Activated CD4-positive, CD25-positive, alpha-beta regulatory T cell treated with anti-CD3 and anti-CD28 coated beads, Interleukin-2, amount 50 U/mL, for 24 hours (primary cell): ENCODE data around the gene MID2.
"Not testable (repeated sequence)": the region's sequence is repeated elsewhere in the genome, so short reads cannot be mapped to it uniquely, and the experiment has no call there.

ENCODE experiments used
- ATAC-seq, 2 donors: fragments of 150-1000 bp; cut with Tn5 transposase; one replicate each; pipeline ENCODE4 v1.10.0; 2021; ENCODE audit warnings: mild to moderate bottlenecking in 1 of 2, moderate library complexity in 1 of 2

The MID2 gene

DNA sequence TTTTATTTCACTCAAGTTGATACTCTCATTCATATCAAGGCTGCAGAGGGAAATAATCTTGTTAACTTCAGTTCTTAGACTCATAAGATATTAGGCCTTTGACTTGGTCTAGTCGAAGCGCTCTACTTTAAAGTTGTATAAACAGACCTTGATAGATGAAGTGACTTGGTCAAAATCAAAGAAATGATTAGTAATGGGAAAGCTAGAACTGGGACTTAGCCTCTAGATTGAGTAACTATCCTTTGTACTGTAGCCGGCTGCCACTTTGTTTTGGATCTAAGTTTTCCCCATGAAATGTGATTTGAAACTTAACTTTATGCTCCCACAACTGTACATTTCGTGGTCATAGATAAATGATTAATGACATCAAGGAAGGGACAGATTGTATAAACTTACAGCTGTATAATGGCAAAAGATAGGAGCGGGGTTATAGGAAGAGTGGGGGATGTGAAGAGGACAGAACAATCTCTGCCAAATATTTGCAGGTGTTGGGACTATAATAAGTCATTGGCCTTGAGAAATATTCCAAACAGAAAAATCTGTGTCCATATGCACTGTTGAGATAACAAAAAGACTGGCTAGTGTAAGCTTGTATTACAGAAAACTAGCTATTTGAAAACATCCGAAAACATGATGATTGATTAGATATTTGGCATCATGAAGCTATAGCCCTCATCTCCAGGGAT lies 17.2 kb downstream of the MID2 start:
- ATAC-seq, result no peak

DNA sequence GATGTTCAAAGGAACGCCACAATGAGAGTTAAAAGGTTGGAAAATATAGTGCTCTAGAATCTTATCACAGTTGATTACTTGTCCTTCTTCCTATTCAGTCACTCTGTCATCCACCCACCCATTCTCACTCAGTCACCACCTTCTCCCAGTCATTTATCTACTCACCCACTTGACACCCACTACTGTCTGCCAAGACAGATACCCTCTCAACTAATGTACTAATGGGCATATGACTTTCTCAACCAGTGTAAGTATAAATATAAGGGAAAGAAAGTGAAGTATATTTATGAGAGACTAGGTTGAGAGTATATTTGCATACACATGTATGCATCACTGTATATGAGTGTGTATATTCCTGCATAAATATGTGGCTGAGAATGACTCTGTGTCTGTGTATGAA lies 20.0 kb downstream of the MID2 start:
- ATAC-seq, result peak; percentile 81 to 86

DNA sequence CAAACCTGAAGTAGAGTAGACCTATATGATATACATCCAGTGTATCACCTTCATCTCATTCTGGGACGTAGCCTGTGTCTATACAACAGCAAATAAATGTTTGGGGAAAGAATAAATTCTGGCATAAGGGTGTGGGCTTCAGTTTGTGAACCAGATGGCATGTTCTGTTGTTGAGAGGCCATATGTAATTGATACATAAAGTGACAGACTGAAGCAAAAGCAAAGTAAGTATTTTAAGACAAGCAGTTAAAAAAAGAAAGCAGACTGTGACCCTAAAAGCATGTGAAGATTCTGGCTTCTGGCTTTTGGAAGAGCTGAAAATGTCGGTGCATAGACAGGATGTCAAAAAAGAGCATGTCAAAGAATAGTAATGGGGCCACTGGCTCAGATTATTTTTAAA lies 22.9 kb downstream of the MID2 start:
- ATAC-seq, result no peak

DNA sequence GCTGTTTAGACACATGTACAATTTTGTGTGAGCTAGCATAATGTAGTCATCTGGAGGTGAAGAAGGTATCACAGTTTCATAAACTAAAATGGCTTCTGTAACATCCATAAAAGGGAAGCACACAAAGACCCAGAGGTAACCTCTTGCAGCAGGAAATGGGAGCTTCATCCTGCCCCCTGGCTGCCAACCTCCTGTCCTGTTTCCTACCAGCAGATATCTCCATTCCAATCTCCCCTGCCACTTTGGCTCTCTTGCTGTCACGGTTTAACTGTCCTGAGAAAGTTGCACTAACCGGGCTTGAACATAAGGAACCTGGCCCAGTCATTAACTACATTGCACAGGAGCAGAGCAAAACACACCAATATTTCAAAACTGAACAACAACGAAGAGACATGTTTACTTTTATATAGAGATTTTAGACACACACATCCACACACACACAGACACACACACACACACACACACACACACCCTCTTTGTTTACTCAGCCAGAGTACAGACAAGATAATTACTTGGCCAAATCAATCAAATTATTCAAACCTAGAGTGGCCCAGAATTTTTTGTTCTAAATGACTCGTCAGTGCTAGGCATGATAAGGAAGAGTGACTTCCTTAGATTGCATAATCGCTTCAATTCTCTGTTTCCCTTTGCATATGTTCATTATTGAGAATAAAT lies 24.2 kb downstream of the MID2 start:
- ATAC-seq, result no peak

DNA sequence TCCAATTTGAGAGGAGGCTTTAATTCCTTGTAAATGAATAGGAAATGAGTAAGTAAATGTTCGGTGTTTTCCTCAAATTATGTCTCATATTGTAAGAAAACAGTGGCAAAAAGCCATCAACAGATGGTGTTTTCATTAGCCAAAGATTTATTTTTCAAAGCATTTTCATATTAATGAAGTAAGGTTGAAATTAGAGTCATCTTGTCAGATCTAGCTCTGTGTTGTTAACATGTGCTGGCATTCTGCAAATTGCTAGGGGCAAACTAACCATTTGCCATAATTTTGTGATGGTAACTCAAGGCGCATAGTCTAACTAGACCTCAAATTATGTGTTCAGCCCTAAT lies 24.7 kb downstream of the MID2 start:
- ATAC-seq, result no peak

DNA sequence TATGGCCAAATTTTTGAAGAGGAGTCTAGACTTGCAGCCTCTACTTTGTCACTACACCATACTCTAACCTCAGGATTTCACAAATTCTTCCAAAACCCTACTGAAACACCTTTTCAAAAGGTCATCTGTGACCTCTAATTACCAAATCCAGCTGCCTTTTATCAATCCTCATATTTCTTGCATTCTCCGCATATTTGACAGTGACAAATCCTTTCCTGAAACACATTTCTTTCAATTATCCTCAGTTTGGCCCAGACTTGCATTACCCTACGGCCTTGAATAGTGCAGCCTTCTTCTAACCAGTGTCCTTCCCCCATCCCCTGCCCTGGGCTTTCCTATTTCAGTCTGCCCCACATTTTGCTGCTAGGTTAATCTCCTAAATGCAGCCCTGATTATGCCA lies 25.5 kb downstream of the MID2 start:
- no peak for ATAC-seq

DNA sequence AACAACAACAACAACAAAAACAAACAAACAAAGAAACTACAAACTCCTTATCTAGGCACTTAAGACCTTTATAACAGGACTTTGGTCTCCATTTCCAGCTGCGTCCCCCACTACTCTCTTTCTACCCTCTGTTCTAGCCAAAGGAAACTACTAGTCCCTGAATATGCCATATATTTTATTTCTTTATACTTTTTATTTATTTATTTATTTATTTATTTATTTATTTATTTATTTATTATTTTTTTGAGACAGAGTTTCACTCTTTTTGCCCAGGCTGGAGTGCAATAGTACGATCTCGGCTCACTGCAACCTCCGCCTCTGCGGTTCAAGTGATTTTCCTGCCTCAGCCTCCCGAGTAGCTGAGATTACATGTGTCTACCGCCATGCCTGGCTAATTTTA lies 26.0 kb downstream of the MID2 start:
- ATAC-seq, result not testable (repeated sequence)

DNA sequence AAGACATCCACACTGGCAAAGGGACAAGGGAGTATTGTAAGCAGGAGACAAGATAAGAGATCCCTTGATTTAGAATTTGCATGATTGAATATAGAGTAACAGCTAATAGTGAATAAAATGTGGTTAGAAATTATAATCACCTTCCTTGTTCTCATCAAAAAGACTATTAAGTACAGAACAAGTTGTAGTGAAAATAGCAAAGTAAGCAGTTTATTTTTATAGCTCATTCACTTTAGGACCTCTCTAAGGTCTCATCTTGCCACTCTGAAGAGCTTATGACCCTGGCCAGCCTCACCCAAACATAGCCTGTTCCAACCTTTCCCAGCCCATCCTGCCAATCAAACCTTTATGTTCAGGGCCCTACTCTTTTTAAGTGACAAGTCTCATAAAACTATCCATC lies 30.6 kb downstream of the MID2 start:
- ATAC-seq, result no peak

DNA sequence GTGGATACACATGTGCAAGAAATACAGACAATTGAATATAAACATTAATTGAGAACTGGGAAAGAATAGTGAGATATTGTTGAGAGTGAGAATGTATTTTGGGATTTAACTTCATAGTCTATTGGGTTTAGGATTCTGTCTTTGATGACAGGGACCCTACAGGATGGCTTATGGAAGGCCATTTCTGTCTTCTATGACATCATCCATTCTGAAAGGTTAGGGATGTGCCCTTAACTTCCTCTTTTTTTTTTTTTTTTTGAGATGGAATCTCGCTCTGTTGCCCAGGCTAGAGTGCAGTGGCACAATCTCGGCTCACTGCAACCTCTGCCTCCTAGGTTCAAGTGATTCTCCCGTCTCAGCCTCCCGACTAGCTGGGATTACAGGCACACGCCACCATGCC lies 31.4 kb downstream of the MID2 start:
- not testable (repeated sequence) for ATAC-seq

DNA sequence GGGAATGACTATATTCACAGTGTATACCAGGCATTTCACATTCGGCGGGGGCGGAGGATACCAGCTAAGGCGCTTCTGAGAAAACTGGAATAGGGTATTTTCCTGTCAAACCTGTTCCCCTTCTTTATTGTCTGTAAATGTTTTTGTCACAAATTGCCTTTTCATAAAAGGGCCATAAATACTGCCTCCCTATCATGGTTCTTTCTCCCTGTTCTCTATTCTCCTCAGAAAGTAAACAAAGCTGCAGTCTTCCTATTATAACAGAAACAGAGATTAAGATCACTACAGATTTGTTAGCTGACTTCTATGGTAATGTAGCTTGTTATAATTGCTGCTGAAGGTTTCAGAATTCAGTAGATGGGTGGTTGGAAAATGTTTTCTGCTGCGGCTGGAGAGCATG lies 32.2 kb downstream of the MID2 start:
- no peak for ATAC-seq

DNA sequence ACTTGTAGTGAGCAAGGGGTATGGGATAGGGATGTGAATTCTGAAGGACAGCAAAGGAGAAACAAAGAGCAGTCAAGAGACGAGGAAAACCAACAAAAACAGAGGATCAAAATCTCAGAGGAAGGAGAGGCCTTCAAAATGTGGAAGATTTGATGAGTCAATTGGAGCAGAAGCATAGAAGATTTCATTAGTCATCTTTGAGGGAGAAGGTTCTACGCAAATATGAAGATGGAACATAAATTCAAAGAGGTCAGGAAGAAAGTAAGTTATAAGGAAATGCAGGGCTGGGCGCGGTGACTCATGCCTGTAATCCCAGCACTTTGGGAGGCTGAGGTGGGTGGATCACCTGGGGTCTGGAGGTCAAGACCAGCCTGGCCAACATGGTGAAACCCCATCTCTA lies 35.4 kb downstream of the MID2 start:
- ATAC-seq, result no peak

DNA sequence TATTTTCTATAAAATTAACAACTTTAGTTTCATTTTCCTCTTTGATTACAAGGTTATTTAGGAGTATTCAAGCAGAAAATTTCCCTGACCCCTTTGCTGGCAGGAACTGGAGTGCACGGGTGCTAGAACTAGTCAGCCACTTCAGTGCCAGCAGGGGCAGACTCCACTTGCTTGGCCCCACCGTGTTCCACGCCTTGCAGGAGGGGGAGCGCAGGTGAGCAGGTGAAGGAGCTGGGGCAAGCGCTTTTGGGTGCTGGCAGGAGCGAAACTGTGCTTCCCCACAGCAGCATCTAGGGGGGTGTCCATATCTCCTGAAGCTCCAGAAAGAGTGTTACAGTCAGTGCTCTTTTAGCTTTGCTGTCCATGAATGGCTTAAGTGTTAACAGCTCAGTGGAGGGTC lies 45.5 kb downstream of the MID2 start:
- ATAC-seq, result no peak

DNA sequence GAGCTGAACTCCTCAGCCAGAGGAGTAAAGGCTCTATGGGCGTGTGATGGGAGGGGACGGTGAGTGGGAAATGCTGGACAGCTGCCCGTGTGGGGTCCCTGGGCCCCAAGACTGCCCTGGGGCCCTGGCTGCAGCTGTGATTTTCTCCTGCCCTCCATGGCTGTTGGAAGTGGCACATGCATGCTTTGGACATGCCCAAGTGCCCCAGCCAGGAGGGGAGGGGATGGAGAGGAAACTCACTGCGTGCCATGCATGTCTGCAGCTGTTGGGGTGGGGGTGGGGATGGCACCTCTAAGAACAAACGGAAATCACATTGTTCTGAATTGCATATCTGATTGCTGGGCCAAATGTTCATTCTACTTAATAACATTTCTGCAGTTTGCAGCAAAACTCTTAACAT lies 52.4 kb downstream of the MID2 start:
- ATAC-seq, result no peak

DNA sequence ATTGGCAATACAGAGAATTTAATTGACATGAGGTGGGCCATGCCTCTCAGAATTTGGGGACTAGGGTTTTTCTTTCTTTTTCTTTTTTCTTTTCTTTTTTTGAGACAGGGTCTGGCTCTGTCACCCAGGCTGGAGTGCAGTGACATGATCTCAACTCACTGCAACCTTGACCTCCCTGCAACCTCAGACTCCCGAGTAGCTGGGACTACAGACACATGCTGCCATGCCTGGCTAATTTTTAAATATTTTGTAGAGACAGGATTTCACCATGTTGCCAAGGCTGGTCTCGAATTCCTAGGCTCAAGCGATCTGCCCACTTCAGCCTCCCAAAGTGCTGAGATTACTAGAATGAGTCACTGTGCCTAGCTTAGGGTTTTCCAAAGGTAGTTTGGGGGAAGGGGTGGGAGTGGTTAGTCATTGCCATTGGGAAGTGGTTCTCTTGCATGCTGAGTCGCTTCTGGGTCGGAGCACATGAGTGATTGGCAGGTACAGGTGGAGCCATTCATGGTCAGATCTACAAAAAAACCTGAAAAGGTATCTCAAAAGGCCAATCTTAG lies 54.5 kb downstream of the MID2 start:
- no peak for ATAC-seq

DNA sequence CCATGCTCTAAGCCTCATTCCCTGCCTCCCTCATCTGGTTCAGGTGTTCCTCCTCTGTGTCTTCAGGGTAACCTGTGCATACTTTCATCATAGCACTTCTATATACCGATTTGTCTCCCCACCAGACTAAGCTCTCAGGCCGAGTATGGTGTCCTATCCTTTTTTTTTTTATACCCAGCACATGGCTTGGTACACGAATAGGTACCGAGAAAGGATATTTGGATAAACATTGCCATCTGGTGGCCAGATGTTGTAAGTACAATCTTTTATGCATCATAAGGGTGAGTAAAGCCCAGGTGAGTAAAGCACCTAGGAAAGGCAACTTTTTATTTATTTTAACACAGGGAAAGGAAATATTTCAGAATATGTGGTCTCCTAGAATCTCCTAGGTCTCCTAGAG lies 68.4 kb downstream of the MID2 start:
- peak; percentile 41 to 81 for ATAC-seq

DNA sequence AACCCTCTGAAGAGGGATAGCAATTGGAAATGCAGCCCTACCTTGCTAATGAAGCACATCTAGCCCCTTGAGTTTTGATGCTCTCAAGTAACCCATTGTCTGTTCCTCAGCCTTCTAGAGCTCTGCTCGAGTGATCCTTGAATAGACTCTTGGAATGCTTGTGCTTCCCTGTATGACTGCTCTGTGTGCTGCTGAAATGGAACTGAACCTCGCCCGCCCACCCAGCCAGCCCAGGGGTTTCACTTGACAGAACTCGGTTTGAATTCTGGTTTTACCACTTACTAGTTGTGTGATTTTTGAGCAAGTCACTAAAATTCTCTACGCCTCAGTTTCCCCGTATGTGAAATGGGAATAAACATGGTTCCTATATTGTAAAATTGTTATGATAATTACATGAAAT lies 77.1 kb downstream of the MID2 start:
- ATAC-seq, result no peak

DNA sequence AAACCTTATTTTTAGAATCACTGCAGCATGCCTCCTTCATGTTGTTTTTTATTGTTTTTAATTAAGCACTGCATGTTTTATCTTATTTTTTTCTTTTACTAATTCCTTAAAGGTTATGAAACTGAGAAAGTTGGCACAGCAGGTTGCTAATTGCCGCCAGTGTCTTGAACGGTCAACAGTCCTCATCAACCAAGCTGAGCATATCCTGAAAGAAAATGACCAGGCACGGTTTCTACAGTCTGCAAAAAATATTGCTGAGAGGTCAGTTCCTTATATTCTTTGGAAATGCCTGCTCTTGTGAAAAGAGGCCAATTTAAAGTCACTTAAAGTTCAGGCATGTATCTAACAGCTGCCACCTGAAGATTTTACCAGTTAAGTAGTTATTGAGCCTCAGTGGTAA lies 79.7 kb downstream of the MID2 start:
- no peak for ATAC-seq

DNA sequence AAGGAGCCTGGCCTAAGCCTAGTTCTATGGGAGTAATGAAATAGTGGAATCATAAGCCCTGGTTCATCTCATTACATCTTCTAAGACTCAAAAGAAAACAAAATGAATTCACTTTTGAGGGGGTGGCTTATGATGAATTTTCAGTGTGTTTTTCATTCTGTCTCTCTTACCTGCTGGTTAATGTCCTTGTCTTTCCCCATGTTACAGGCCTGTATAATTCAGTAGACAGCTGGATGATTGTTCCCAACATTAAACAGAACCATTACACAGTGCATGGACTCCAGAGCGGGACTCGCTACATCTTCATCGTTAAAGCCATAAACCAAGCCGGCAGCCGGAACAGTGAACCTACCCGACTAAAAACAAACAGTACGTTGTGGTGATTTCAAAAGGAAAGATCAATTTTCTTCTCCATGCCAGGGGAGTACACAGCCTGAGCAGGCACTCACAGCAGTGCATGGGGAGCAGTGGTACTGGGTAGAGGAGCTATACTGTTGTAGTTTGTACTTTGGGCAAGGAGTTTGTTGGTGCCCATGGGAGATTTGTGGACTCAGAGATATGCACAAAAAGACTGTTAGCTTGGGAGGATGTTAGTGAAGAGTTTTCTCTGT lies 98.6 kb downstream of the MID2 start:
- no peak for ATAC-seq

DNA sequence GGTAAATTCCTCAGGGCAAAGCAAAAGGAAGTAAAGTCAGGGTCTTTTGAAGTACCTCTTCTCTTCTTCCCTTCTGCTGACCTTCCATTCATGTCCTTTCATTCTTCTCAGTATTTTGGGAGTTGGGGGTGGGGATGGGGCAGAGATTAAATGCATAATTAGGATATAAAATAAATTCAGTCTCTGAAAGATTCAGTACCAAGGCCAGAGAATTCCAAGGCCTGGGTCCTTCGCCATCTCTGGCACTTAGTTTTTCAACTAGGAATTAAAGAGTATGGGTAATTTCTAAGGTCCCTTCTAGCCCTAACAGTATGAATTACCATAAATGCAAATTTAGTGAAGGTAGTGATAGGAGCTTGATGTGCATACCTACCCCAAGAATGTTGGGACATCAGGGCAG lies 108.6 kb downstream of the MID2 start:
- ATAC-seq, result no peak

DNA sequence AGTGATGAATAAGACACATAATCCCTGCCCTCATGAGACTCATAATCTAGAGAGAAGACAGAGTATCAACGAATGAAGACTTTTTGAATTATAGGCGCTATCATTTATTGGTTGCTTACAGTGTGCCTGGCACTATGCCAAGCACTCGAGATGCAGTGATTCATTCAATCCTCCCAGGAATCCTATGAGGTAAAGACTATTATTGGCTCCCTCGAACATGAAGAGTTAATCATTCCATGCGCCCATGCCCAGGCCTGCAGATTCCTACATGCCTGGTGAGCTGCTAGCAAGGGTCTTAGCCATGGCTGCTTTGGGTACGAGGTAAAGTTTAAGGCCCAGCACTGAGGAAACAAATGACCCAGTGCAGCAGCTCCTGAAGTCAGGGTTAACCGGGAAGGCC lies 109.5 kb downstream of the MID2 start:
- no peak for ATAC-seq

DNA sequence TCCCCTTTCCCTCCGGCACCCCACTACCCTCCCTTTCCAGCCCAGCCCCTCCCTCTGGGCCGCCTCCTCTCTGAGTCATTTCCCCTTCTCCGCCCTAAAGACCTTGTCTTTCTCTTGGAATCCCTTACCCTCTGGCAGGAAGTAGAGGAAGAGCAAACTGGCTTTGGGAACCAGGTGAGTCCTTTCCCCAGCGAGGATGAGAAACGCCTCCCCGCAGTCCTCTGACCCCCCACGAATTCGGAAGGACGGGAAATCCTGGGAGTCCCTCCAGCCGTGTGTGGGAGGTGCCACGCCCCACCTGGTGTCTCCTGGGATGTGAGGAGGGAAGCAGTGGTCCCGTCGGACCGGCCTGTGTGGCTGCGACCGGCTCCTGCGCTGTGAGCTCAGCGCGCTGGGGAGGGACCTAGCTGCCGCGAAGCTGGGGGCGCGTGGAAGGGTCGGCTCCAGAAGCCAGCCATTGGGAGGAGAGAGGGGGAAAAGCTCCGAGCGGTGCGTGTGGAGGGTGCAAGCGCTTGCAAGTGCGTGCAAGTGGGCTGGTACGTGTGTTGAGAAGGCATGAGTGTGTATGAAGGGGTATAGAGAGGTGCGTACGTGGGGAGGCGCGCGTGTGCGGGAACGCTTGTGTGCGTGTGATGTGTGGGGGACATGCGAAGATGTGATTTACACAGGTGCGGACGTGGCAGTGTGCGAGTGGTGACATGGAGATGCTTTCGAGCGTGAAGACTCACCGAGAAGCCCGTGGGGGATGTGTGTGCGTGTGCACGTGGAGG lies 110.2 kb downstream of the MID2 start:
- no peak for ATAC-seq

DNA sequence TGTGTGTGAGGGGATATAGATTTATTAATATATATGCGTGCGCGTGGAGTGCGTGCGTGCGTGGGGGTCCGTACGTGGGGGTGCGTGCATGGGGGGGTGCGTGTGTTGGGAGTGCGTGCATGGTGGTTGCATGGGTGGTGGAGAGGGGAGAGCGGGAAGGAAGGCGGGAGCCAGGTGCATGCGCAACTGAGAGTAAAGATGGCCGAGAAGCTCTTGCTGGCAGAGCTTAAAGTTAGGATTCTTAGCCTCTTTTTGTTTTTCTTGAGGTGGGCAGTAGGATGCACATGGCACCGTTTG lies 110.7 kb downstream of the MID2 start:
- ATAC-seq, result no peak

DNA sequence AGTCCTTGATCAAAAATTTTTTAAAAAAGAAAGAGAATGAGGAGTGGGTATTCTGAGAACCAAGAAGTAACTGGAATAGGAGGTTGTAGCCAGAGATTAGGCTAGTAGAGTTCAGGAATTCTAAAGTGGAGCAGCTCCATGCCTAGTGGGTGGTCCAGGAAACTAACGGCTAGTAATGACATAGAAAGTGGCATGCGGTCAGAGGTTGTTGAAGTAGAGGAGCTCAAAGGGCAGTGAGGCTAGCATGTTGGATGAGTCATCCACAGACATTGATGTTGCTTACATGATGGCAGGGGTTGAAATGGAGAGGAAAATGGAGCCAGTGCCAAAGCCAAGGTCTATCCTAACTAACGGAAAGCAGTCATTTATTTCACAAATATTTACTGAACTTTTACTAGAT lies 114.4 kb downstream of the MID2 start:
- no peak for ATAC-seq

DNA sequence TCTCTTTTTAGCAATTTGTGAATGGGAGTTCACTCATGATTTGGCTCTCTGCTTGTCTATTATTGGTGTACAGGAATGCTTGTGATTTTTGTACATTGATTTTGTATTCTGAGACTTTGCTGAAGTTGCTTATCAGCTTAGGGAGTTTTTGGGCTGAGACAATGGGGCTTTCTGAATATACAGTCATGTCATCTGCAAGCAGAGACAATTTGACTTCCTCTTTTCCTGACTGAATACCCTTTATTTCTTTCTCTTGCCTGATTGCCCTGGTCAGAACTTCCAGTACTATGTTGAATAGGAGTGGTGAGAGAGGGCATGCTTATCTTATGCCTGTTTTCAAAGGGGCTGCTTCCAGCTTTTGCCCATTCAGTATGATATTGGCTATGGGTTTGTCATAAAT lies 129.7 kb downstream of the MID2 start:
- not testable (repeated sequence) for ATAC-seq
